ENCODE results near the gene AUP1. TPM values are rescaled to one million over a fixed set of nuclear protein-coding genes. Genes with fewer than 3 reads are reported as not detected.
A peak's percentile ranks its signal among the peaks of the same experiment; 100 is the strongest.

AUP1 gene
- total RNA-seq, 4 donors from 2014 or later, result 120 to 157 (median 146) TPM

DNA sequence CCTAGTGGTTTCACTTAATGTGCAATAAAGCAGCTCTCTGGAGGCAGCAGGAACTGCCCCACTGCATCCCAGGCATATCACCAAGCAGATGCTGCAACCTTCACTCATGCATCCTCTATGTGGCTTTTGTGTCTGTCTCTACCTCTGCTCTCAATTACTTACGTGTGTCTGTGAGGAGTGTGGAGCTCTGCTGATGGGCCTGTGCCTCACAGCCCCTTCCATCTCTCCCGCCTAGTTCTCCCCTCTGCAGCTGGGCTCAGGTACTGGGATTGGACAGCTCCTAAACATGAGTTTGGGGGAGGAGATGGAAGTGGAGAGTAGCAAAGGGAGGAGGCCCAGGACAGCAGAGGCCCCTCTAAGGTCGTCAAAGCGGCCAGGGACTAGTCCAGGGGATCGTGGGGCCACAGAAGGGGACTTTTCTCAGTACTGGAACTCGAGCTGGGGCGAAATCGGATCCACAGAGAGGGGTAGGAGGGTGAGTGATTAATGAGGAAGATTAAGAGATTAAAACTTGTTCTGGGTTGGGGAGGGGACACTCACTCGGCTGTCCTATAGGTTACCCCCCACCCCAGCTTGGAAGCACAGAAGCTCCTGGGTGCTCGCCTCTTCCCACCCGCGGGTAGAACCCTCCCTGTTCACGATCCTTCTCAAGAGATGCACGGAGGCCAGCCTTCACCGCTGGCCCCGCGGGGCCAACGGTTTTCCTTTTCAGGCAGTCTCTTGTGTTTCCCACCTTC, 28.0 kb downstream of the AUP1 start:
- TF ChIP-seq, protein P1, sequence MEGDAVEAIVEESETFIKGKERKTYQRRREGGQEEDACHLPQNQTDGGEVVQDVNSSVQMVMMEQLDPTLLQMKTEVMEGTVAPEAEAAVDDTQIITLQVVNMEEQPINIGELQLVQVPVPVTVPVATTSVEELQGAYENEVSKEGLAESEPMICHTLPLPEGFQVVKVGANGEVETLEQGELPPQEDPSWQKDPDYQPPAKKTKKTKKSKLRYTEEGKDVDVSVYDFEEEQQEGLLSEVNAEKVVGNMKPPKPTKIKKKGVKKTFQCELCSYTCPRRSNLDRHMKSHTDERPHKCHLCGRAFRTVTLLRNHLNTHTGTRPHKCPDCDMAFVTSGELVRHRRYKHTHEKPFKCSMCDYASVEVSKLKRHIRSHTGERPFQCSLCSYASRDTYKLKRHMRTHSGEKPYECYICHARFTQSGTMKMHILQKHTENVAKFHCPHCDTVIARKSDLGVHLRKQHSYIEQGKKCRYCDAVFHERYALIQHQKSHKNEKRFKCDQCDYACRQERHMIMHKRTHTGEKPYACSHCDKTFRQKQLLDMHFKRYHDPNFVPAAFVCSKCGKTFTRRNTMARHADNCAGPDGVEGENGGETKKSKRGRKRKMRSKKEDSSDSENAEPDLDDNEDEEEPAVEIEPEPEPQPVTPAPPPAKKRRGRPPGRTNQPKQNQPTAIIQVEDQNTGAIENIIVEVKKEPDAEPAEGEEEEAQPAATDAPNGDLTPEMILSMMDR (IDR thresholded peaks at IDR 0.05), result no peak
- ATAC-seq (ENCODE audit: low FRiP score) (no peak), DNase-seq (ENCODE audit: low spot score) (no peak)

DNA sequence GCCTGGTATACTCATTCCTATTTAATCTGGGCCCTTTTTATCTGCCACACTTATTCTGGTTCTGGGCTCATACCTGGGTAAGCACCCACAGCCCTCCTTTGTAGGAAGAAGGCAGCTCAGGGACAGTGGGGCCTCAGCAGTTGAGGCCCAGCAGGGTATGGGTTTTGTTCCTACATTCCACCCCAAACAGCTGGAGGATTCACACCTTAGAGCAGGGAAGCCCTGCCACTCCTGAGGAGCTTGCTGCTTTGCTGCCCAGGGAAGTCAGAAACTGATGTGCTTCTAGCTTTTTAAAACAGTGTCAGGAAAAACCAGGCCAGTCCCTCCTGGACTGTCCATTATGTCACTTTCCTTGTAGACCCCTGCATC, 28.9 kb downstream of the AUP1 start:
- no peak for DNase-seq (ENCODE audit: low spot score)
- no peak for ATAC-seq (ENCODE audit: low FRiP score)
- TF ChIP-seq, protein P1 (IDR thresholded peaks at IDR 0.05), result no peak

DNA sequence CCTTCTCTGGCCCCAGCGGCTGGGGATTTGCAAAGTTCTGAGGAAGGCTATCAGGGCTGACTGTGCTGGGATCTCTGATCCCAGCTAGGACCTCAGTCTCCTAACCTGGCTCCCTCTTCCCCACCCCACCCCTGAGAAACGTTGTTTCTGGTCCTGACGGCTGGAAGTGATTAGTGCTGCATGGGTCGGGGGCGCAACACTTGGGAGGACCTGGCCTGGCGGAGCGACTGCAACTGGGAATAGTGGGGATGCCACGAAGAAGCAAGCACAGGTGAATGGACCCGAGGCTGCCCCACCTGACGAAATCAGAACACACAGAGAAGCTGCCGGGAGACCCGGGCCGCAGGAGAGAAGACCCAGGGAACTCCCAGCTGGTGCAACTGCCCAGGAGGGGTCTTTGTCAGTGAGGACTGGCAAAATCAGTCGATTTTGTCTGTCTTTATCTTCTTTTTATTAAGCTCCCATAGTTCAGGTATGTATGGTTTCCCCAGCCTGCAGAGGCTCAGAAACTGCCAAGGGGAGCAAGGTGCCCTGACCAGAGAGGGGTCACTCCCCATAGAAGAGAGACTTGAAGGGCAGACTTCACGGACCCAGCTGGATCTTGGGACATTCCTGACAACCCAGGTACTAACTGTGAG, 29.4 kb downstream of the AUP1 start:
- DNase-seq (ENCODE audit: low spot score) (no peak), ATAC-seq (ENCODE audit: low FRiP score) (no peak)
- TF ChIP-seq, protein P1 (IDR thresholded peaks at IDR 0.05), result no peak

DNA sequence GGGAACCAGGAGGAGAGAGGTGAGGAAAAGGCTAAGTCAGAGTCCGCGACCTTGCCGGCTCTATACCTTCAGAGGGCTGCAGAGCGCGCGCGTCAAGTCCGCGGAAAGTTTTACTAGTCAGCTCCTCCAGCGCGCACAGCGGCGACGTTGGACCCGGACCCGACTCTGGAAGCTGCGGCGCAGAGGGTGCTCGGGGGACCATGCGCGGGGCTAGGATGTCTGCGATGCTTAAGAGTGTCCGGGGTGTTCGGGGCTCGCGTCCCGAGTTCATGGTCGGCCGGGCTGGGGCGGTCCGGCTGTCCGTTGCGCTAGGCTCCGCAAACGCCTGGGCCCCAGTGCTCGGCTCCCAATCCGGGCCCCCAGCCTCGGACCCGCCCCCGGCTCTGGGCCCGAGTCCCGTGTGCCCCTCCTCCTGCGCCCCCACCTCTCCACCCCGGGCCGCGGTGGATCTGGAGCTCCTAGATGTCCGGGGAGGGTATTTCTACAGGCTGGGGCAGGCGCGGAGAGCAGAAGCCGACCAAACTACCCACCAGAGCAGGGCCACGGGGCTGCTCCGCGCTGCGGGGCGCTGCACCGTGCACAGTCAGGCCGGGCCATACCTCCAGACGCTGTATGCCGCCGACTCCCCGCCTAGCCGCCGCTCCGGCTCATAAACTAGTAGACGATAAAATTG, 30.1 kb downstream of the AUP1 start, which contains the start of gene LBX2:
Gene LBX2, minus strand, starts transcription at position 337 of the 673 bp plus-strand sequence. Its CDS starts 66 bp downstream, at position 271.
- DNase-seq (ENCODE audit: low spot score) (no peak), ATAC-seq (ENCODE audit: low FRiP score) (no peak)
- TF ChIP-seq, protein P1 (IDR thresholded peaks at IDR 0.05), result no peak

DNA sequence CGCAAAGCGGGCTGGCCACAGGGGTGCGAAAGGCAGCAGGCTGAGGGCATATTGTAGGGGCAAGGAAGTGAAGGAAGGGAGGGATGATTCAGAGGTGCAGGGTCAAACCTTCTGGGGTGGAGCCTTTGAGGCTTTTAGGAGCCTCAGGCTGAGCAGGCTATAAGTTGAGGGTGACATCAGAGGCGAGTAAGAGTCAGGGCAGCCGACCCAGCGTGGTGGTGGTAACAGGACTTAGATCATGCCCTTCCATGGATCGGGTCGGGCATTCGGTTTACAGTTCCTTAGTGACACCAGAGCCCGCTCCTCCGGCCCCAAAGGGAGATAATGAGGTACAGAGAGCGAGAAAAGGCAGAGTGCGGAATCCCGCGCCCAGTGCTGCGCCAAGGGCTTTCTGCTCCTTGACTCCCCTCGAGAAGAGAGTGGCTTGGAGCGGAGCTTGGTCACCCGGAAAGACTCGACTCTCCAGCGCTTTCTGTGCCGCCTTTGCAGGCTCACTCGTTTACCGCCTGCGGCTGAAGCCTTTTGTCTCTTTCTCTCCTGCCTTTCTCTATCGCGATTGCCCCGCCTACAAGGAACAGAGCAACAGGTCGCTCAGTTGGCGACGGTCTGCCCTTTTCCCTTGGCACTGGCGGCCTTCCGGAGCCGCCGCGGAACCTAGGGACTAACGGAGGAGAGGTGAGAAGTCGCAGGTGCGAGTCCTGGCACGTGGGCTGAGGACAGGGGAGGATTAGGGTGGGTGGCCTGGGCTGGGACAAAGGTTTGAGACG, 30.8 kb downstream of the AUP1 start:
- ATAC-seq (ENCODE audit: low FRiP score) (no peak), DNase-seq (ENCODE audit: low spot score) (no peak)
- TF ChIP-seq, protein P1 (IDR thresholded peaks at IDR 0.05), result no peak

DNA sequence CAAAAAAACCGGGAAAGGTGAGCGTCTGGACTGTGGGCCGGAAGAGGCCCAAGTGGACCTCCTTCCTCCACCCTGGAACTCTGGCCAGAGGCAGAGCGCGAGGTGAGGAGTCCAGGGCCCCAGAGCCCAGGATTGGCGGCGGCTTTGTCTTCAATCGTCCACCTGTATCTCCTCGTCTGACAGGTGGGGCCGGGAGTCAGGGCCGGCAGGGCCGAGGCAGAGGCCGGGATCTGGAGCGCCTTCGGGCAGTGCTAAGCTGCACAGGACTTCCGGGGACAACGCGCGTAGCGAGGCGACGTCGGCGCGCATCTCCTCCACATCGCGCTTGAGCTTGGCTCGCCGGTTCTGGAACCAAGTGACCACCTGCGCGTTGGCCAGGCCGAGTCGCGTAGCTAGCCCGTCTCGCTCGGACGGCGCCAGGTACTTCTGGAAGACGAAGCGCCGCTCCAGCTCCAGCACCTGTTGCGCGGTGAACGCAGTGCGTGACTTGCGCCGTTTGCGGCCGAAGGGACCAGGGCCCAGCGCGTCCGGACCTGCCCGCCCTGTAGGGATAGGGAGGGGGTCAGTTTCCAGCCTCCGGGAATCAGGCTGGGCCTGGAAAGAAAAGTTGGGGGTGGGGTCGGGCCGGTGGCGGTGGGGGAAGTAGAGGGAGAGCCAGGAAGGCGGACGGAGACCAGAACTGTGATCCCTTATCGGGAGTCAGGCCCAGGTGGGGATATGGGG, 31.6 kb downstream of the AUP1 start:
- ATAC-seq (ENCODE audit: low FRiP score), result peak; percentile 27
- TF ChIP-seq, protein P1 (IDR thresholded peaks at IDR 0.05), result no peak

More for the DNA sequence above, 31.6 kb downstream of the AUP1 start:
- no peak for DNase-seq (ENCODE audit: low spot score)

All from omental fat pad (tissue), 4 donors.